Endothelial cell of umbilical vein (primary cell): ENCODE results near the gene COQ8A. TPM values are rescaled to one million over a fixed set of nuclear protein-coding genes. Genes with fewer than 3 reads are reported as not detected.

ENCODE experiments used
- BruUV-seq: library from RNA; stranded (reverse); fragments of 400-500 nt; replicated peaks from 2 replicates; lab custom pipeline; 2021; lab: Mats Ljungman, UMichigan
- CTCF ChIA-PET: fragments of 300-600, 350-600 bp; sonication (Branson Sonifier 250); formaldehyde crosslinking; loops from one replicate; lab custom pipeline; 2021; ENCODE audit warnings: antibody characterized with exemption, inconsistent platforms; lab: Charles Lee
- POLR2A ChIA-PET: fragments of 300-600, 350-600 bp; sonication (Branson Sonifier 250); formaldehyde crosslinking; loops from one replicate; lab custom pipeline; 2021; ENCODE audit warnings: antibody characterized with exemption, inconsistent platforms; lab: Charles Lee
- DNase-seq: peaks from one replicate; pipeline ENCODE4 v3.0.0-alpha.2; 2011; ENCODE audit warnings: low read depth, low spot score
- FAIRE-seq: peaks from 2 replicates; lab custom pipeline; 2011; peaks lifted over from hg19 to GRCh38; lab: Jason Lieb, UNC
- H2AFZ ChIP-seq: 2 replicates; pipeline ENCODE4 v1.6.0; 2012; ENCODE audit warnings: low read depth, low read length, control low read depth, inconsistent platforms
- H3K27ac ChIP-seq: 2 replicates; pipeline ENCODE4 v1.5.1; 2011; ENCODE audit warnings: low read depth, mild to moderate bottlenecking, control low read depth, low read length, moderate library complexity; ENCODE audit not compliant: insufficient read depth
- H3K27me3 ChIP-seq, 2 experiments: 2 replicates each; pipeline versions ENCODE4 v1.6.0 to v1.6.1; 2011; ENCODE audit warnings: low read length in 2 of 2, mixed read lengths in 1 of 2; ENCODE audit not compliant: control insufficient read depth in 2 of 2, insufficient read depth in 2 of 2
- H3K36me3 ChIP-seq, 2 experiments: 2 replicates in 1 of 2; 3 replicates in 1 of 2; pipeline ENCODE4 v1.5.1; 2011; ENCODE audit warnings: low read length in 2 of 2, mild to moderate bottlenecking in 1 of 2, moderate library complexity in 1 of 2; ENCODE audit not compliant: control insufficient read depth in 2 of 2, insufficient read depth in 2 of 2; ENCODE audit errors: extremely low read depth in 1 of 2
- H3K4me1 ChIP-seq: 3 replicates; pipeline ENCODE4 v1.5.1; 2011; ENCODE audit warnings: mild to moderate bottlenecking, low read length; ENCODE audit not compliant: control insufficient read depth, insufficient read depth; ENCODE audit errors: extremely low read depth
- H3K4me2 ChIP-seq: 2 replicates; pipeline ENCODE4 v1.6.1; 2011; ENCODE audit warnings: low read length, control low read depth, mixed read lengths; ENCODE audit not compliant: insufficient read depth
- H3K4me3 ChIP-seq, 3 experiments: fragments of 200-600 bp in 1 of 3; sonication (generic), shearing (Covaris generic) in 1 of 3; replicated peaks in 1 of 3; 2 replicates each; pipeline ENCODE4 v1.5.1; 2011 to 2016; ENCODE audit warnings: control low read depth in 3 of 3, low read length in 3 of 3, mild to moderate bottlenecking in 2 of 3, inconsistent platforms in 1 of 3, low read depth in 1 of 3, moderate library complexity in 1 of 3; ENCODE audit not compliant: insufficient read depth in 1 of 3
- H3K79me2 ChIP-seq: 2 replicates; pipeline ENCODE4 v1.6.0; 2012; ENCODE audit warnings: low read length, inconsistent platforms; ENCODE audit not compliant: control insufficient read depth, insufficient read depth
- H3K9ac ChIP-seq: replicated peaks from 2 replicates; pipeline ENCODE3; 2011; ENCODE audit warnings: low read length, control low read depth; ENCODE audit not compliant: insufficient read depth; ENCODE audit errors: extremely low read depth
- H3K9me1 ChIP-seq: replicated peaks from 3 replicates; pipeline ENCODE4 v1.6.0; 2011; ENCODE audit warnings: mild to moderate bottlenecking, low read length; ENCODE audit not compliant: control insufficient read depth, insufficient read depth; ENCODE audit errors: extremely low read depth
- H3K9me3 ChIP-seq: replicated peaks from 2 replicates; pipeline ENCODE4 v1.5.1; 2012; ENCODE audit warnings: low read length, inconsistent platforms; ENCODE audit not compliant: control insufficient read depth, insufficient read depth
- H4K20me1 ChIP-seq: replicated peaks from 2 replicates; pipeline ENCODE3; 2011; ENCODE audit warnings: mild to moderate bottlenecking, low read length; ENCODE audit not compliant: control insufficient read depth, insufficient read depth; ENCODE audit errors: extremely low read depth
- EZH2 ChIP-seq: IDR thresholded peaks from 2 replicates; pipeline ENCODE4 v1.6.1; 2012; ENCODE audit warnings: borderline replicate concordance, low read depth, mild to moderate bottlenecking, moderate library complexity, low read length, inconsistent platforms; ENCODE audit not compliant: severe bottlenecking
- FOS ChIP-seq: IDR thresholded peaks from 2 replicates; pipeline ENCODE4 v1.6.1; 2011; ENCODE audit warnings: mild to moderate bottlenecking, low read length, moderate library complexity, borderline replicate concordance; ENCODE audit not compliant: insufficient read depth
- GATA2 ChIP-seq: IDR thresholded peaks from 2 replicates; pipeline ENCODE4 v1.7.0; 2011; ENCODE audit warnings: low read depth, mild to moderate bottlenecking, moderate library complexity, mixed read lengths, low read length; ENCODE audit not compliant: insufficient read length, insufficient read depth
- JUN ChIP-seq: IDR thresholded peaks from 2 replicates; pipeline ENCODE4 v1.6.1; 2011; ENCODE audit warnings: borderline replicate concordance, low read depth; ENCODE audit not compliant: insufficient read length, insufficient read depth
- MYC ChIP-seq: IDR thresholded peaks from one replicate; pipeline ENCODE4 v1.6.1; 2011; ENCODE audit warnings: mild to moderate bottlenecking, low read depth, low read length
- POLR2A ChIP-seq: IDR thresholded peaks from 2 replicates; pipeline ENCODE4 v1.6.1; 2012; ENCODE audit warnings: low read depth, mild to moderate bottlenecking, control low read depth, low read length
- POLR2AphosphoS5 ChIP-seq: IDR thresholded peaks from 2 replicates; pipeline ENCODE4 v1.6.1; 2012; ENCODE audit warnings: low read depth, mild to moderate bottlenecking, control low read depth, low read length, moderate library complexity; ENCODE audit not compliant: insufficient read depth
- dilution Hi-C: fragments of 300-500 bp; cut with MboI; formaldehyde crosslinking; loops from one replicate; pipeline ENCODE4 v1.15.0; 2019; ENCODE audit warnings: low sequenced_read_pairs; ENCODE audit not compliant: extremely low pct_ligation_motif_present
- intact Hi-C: fragments of 100-400 bp; cut with micrococcal nuclease; formaldehyde crosslinking; loops from one replicate; pipeline ENCODE4 v1.10.0; 2022
- polyA plus RNA-seq, 4 experiments: library from polyadenylated mRNA; depleted of rRNA in 3 of 4; stranded (reverse) in 3 of 4; unstranded in 1 of 4; fragments of >200 nt; gene quantifications; 2 replicates each; pipeline versions ENCODE4 v1.2.1 to v1.2.3, GENCODE V29; 2011 to 2012; ENCODE audit warnings: missing spikeins in 1 of 4
- total RNA-seq: library from RNA; stranded (reverse); gene quantifications from 2 replicates; pipeline ENCODE4 v1.2.3, GENCODE V29; 2021
- TF ChIP-seq, protein P1 (sequence below), 2 donors: IDR thresholded peaks; 1 replicate in 1 of 2; 2 replicates in 1 of 2; pipeline ENCODE4 v1.5.1; 2011; ENCODE audit warnings: low read length in 2 of 2, mild to moderate bottlenecking in 2 of 2, moderate library complexity in 2 of 2, control low read depth in 1 of 2, inconsistent platforms in 1 of 2, low read depth in 1 of 2; ENCODE audit not compliant: insufficient read depth in 1 of 2; ENCODE audit errors: extremely low read depth in 1 of 2
- TF ChIP-seq, protein P2 (sequence below): IDR thresholded peaks from 2 replicates; pipeline ENCODE4 v1.6.1; 2011; ENCODE audit not compliant: insufficient read depth, insufficient read length

COQ8A gene
- total and polyA plus RNA-seq, 2 donors (not counting 3 experiments of a cell fraction or from before 2014, with no cell fraction given) = 6.8 to 9.4 TPM

DNA sequence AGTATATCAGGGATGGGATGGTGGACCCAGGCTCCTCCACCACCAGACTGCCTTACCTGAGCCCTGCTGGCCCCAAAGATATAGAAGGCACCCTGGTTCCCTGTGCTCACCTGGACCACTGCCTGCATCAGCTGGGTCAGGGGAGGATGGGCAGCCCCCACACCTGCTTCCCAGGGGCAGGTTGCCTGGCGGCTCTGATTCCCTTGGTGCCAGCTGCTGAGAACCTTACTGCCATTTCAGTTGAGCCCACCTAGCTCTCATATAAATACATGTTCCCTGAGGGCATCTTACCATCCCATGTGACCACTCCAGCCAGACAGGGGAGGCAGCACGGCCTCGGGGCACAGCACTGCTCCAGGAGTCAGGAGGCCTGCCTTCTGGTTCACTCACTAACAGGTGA, 45.3 kb upstream of the COQ8A start:
- dilution Hi-C loops (no loop called here), intact Hi-C loops (loop anchor here (5.0 kb wide), 1 partner anchor 263 kb away; no protein-coding TSS in a partner anchor)
- H3K9me1 ChIP-seq = no peaks in the 10 kb centered on the region
- TF ChIP-seq EZH2 = no peak
- TF ChIP-seq, protein P1, sequence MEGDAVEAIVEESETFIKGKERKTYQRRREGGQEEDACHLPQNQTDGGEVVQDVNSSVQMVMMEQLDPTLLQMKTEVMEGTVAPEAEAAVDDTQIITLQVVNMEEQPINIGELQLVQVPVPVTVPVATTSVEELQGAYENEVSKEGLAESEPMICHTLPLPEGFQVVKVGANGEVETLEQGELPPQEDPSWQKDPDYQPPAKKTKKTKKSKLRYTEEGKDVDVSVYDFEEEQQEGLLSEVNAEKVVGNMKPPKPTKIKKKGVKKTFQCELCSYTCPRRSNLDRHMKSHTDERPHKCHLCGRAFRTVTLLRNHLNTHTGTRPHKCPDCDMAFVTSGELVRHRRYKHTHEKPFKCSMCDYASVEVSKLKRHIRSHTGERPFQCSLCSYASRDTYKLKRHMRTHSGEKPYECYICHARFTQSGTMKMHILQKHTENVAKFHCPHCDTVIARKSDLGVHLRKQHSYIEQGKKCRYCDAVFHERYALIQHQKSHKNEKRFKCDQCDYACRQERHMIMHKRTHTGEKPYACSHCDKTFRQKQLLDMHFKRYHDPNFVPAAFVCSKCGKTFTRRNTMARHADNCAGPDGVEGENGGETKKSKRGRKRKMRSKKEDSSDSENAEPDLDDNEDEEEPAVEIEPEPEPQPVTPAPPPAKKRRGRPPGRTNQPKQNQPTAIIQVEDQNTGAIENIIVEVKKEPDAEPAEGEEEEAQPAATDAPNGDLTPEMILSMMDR (IDR thresholded peaks at IDR 0.05; ENCODE audit: extremely low read depth in 1 of 2, insufficient read depth in 1 of 2, low read depth in 1 of 2, low read length in 2 of 2) = no peak
- no peak for TF ChIP-seq POLR2AphosphoS5
- no peak for TF ChIP-seq MYC
- no peak for TF ChIP-seq FOS
- no peak for TF ChIP-seq JUN
- no peak for TF ChIP-seq POLR2A
- TF ChIP-seq, protein P2, sequence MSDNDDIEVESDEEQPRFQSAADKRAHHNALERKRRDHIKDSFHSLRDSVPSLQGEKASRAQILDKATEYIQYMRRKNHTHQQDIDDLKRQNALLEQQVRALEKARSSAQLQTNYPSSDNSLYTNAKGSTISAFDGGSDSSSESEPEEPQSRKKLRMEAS = no peak
- no peak for TF ChIP-seq GATA2
- no peak overlapping the region for H3K4me2 ChIP-seq
- no TSS peak for BruUV-seq
- H3K27me3 ChIP-seq = no peaks in the 10 kb centered on the region
- H3K4me1 ChIP-seq = peaks cover 8% of the 10 kb centered on the region
- CTCF ChIA-PET = interaction anchor here (1.2 kb wide), 1 partner anchor 13 kb away, joined by 3 read pairs; no protein-coding TSS in a partner anchor
- H3K4me3 ChIP-seq = no peak overlapping the region
- FAIRE-seq (no peak), DNase-seq (no peak)
- no peak overlapping the region for H3K27ac ChIP-seq
- H4K20me1 ChIP-seq = no peaks in the 10 kb centered on the region
- H3K79me2 ChIP-seq = no peaks in the 10 kb centered on the region
- H2AFZ ChIP-seq = no peak overlapping the region
- no peaks in the 10 kb centered on the region for H3K9me3 ChIP-seq
- POLR2A ChIA-PET = no interaction called here
- peaks cover 0 to 1% of the 10 kb centered on the region in 2 experiments for H3K36me3 ChIP-seq
- H3K9ac ChIP-seq = no peak overlapping the region
